HG02623 (cell line): Measurements from ENCODE around the gene A4GALT.
A peak's percentile ranks its signal among the peaks of the same experiment; 100 is the strongest.
"Not testable (repeated sequence)": the region's sequence is repeated elsewhere in the genome, so short reads cannot be mapped to it uniquely, and the experiment has no call there.

ENCODE experiments used
- ATAC-seq: cut with Tn5 transposase; IDR thresholded peaks from one replicate; pipeline ENCODE4 v1.9.1; 2021; ENCODE audit warnings: moderate library complexity; ENCODE audit not compliant: unreplicated experiment

Gene A4GALT

DNA sequence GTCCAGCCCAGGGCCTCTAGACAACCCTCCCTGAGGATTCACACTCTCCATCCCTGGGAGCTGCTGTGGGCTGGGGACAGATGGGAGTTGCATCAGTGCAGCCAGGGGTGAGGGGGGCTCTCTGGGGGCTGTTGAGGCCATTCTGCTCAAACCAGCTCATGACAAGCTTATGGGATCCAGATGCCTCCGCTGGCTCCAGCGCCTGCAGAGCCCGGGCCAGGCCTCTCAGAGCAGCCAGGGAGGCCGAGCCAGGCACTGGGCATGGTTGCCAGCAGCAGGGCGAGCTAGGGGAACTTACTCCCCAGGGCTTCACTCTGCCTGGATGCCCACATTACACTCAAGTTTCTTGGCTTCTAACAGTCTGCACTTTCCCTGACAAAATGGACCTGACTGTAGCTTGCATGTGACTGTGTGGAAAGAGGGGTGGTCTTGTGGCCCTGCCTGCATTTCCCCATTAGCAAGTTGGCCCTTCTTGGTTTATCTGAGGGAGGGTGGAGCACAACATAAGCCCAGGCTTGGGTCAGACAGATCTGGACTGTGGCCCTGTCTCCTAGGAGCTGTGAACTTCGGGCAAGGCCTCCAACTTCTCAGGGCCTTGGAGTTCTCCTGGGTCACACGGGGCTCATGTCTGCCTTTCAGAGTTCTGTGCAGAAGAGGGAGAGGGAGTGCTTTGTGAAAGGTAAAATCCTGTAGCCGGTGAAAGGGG, 36.9 kb downstream of the A4GALT start:
- no peak for ATAC-seq

DNA sequence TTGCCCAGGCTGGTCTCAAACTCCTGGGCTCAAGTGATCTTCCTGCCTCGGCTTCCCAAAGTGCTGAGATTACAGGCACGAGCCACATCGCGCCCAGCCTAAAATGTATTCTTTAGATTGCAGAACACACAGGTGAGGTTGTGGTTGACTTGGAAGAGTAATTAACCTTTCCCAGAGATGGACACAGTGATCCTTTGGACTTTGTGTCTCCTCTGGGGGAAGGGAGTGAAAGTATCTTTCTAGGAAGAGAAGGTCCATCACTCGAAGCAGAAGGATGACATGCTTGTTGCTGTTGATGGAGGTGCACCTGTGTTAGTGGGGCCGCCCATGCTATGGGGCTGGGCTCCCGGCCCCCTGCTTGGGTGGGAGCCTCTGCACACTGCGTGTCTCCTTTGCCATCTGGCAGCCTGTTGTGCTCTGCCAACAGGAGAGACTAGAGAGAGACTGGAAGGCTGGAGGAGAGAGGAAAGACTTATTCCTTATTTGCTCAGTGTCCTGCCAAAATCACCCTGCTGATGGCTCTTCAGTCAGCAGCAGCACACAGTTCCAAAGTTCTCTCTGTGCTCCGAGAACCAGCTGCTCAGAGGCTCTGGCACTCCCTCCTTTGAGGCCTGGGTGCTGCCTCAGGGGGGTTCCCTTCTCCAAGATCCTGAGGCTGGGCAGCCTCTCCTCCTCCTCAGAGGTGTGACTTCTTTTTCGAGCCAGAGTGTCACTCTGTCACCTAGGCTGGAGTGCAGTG, 38.4 kb downstream of the A4GALT start:
- ATAC-seq, result no peak

DNA sequence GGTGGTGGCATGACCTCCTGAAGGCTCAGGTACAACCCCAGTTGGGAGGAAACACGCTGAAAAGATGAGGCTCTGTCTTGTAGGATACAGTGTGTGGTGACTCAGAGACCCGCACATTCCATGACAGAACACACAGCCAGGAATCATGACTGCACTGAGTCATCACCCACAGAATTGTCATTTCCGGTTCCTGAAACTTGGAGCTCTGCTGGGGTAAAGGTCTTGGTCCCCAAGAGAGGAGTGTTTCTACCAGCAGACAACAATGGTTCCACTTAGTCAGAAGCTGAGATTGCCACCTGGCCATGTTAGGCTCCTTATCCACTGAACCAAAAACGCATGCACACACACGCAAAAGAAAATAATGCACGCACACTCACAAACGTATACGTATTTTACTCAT, 40.0 kb downstream of the A4GALT start:
- ATAC-seq, result no peak

DNA sequence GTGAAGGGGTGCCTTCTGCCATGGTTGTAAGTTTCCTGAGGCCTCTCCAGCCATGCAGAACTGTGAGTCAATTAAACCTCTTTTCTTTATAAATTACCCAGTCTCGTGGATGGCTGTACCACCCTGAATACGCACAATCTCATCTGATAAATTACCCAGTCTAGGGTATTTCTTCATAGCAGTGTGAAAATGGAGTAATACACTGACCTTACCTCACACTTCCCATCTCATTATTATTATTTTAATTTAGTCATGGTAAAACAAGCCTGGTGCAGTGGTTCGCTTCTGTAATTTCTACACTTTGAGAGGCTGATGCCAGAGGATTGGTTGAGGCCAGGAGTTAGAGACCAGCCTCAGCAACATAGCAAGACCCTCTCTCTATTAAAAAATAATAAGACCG, 41.0 kb downstream of the A4GALT start:
- no peak for ATAC-seq

DNA sequence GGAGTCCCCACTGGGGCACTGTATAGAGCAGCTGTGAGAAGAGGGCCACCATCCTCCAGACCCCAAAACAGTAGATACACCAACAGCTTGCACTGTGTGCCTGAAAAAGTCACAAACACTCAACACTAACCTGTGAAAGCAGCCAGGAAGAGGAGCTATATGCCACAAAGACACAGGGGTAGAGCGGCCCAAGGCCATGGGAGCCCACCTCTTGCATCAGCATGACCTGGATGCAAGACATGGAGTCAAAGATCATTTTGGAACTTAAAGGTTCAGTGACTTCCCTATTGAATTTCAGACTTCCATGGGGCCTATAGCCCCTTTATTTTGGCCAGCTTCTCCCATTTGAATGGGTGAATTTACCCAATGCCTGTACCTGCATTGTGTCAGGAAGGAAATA, 41.8 kb downstream of the A4GALT start:
- no peak for ATAC-seq

DNA sequence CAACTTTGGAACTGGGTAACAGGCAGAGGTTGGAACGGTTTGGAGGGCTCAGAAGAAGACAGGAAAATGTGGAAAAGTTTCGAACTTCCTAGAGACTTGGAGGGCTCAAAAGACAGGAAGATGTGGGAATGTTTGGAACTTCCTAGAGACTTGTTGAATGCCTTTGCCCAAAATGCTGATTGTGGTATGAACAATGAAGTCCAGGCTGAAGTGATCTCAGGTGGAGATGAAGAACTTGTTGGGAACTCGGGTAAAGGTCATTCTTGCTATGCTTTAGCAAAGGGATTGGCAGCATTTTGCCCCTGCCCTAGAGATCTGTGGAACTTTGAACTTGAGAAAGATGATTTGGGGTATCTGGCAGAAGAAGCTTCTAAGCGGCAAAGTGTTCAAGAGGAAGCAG, 42.7 kb downstream of the A4GALT start:
- ATAC-seq, result not testable (repeated sequence)

DNA sequence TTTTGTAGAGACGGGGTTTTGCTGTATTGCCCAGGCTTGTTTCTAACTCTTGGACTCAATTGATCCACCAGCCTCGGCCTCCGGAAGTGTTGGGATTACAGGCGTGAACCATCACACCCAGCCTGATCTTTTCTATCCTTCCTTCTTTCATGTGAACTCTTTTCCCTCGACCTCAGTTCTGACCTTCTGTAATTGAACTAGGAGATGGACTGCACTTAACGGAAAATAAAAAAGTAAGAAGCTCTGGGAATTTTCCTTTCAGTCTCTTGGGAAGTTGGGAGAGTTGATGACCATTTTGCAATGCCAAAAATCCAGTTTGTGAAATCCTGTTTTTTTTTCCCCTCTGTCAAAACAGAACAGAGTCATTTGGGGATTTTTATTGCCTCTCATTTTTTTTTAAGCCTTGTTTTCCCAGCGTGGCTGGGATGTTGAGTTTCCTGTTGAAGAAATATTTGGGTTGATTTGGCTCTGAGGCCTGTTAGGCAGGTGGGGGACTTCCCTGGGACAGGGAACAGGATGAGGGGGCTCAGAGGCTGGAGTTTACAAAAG, 44.5 kb downstream of the A4GALT start:
- ATAC-seq, result no peak

DNA sequence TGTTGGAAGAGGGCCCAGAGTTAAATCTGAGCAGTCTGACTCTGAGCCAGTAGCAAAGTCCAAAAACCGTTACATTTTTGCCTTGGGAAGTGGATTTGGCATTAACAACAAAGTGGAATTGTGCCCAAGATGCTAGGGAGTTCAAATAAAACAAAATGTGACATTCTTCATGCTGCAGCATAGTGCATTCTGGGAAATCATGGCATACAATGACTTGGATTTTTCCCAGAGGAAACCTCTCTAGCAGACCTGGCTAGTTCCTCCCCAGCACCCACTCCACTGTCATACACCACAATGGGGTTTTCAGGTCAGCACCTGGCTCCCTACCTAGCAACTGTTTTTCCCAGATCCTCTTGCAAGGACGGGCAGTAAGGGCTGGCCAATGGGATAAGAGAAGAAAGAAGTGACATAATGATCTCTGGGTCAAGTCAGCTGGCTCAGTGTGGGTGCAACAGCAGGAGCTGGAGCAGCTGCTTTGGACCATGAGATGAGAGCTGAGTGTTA, 46.7 kb downstream of the A4GALT start:
- ATAC-seq, result no peak

DNA sequence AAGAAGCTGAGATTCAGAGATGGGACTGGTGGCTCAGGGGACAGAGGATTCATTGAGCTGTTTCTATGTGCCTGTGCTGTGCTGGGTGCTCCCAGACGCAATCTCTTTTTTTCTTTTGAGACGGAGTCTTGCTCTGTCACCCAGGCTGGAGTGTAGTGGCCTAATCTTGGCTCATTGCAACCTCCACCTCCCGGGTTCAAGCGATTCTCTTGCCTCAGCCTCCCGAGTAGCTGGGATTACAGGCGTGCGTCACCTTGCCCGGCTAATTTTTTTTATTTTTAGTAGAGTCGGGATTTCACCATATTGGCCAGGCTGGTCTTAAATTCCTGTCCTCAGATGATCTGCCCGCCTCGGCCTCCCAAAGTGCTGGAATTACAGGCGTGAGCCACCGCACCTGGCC, 47.6 kb downstream of the A4GALT start:
- not testable (repeated sequence) for ATAC-seq

DNA sequence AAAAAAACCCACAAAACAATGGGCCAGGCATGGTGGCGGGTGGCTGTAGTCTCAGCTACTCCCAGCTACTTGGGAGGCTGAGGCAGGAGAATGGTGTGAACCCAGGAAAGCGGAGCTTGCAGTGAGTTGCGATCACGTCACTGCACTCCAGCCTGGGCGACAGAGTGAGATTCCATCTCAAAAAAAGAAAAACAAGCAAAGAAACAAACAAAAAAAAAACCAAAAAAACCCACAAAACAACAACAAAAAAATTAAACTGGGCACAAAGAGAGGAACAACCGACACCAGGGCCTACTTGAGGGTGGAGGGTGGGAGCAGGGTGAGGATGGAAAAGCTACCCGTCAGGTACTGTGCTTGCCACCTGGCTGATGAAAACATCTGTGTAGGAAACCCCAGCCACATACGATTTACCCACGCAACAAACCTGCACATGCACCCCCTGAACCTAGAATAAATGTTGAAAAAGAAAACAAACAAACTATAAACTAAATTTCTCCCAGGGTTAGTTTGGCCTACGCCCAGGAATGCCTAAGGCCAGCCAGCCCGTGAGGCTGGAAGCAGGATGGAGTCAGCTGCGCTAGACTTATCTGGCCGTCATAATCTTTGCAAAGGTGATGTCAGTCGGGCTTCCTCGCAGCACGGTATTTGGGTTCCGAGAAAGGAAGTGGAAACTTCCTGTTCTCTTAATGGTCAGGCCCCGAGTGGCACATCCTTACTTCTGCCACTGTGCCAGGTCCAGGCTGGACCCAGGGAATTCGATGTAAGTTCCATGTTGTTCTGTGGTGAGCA, 49.6 kb downstream of the A4GALT start:
- no peak for ATAC-seq

DNA sequence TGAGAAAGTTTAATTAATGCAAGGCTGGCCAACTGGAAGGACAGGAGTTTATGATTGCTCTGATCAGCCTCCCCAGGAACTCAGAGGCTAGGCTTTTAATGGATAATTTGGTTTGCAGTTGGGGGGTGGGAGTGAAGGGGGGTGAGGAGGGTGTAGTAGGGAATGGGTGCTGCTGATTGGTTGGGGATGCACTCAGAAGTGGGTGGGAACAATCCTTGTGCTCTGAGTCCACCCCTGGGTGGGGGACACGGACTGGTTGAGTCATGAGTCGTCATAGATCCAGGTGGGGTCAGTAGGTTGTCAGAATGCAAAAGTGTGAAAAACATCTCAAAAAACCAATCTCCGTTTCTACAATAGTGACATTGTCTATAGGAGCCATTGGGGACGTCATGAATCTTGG, 50.6 kb downstream of the A4GALT start:
- ATAC-seq, result no peak

DNA sequence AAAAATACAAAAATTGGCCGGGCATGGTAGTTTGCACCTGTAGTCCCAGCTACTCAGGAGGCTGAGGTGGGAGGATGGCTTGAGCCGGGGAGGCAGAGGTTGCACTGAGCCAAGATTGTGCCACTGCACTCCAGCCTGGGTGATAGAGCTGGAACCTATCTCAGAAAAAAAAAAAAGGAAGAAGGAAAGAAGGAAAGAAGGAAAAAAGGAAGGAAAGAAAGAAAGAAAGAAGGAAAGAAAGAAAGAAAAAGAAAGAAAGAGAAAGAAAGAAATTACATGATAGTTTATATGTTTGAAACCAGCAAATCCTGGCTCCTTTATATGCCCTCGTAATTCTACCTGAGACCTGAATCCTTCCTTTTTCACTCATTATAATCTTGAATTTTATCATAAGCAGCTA, 54.3 kb downstream of the A4GALT start:
- not testable (repeated sequence) for ATAC-seq

DNA sequence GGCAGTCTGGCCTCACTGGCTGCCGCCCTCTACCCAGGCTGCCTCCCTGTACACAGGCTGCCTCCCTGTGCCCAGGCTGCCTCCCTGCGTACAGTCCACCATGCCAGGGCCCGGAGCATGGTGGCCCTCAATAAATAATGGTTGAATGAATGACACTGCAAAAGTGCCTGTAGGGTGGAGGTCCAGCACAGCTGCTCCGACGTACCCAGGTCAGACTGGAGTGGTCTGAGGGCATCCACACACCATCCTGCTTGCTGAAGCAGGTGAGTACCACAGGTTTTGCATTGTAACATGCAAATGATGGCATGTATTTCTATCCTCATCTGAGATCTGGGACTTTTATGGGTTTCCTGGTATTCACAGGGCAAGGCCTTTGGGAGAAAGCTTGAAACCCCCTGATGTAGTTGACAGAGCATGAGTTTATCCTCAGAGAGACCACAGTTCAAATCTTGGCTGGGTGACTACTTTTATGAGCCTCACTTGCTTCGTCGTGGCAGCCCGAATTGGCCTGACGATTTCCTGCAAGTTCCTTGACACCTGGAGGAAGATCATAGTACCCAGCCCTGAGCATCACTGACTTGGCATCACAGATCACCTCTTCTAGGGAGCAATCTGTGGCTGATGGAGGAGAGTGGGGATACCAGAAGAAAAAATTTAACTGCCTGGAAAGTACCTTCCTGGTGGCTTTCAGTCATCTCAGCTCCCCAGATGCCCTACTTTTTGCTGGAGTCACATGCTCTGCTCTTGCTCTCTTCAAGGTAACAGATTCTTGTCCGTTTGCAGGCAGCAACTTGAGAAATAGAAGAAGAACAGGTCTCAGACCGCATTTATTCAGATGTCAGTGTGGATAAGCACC, 55.5 kb downstream of the A4GALT start:
- ATAC-seq, result peak; percentile 37

DNA sequence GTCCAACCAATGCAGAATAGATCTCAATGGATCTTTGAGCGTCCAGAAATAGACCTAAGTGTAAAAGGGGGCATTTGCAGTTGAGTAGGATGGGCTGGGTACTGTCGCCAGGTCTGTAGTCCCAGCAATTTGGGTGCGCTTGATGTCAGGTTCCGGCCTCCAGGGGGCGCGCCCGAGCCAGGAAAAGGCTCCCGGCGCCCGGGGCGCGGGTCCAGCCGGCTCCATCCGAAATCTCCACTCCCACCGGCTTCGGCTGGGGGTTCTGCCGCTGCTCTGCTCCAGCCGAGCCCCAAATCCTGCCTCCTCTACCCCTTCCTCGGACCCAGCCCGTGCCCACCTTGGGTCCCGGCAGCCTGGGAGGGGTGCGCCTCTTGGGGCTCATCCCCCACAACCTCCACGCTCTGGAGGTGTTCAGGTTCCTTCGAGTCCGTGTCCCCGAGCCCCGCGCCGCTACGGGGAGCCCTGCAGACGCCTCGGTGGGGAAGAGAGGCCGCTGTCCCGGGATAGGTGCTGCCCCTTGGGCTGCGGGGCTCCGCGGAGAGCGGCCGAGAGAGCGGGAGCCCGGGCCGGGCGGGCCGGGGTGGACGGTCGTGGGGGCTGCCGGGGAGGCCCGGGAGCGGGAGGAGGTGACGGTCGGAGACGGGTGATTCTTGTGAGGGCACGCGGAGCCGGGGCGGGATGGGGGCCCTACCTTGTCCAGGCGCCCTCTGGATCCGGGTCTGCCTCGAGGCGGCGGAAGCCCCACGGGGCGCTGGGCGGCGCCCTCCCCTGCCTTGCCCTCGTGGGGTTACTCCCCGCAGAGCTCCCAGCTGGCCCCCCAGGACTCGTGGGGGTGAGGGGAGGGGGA, 58.5 kb downstream of the A4GALT start:
- no peak for ATAC-seq

DNA sequence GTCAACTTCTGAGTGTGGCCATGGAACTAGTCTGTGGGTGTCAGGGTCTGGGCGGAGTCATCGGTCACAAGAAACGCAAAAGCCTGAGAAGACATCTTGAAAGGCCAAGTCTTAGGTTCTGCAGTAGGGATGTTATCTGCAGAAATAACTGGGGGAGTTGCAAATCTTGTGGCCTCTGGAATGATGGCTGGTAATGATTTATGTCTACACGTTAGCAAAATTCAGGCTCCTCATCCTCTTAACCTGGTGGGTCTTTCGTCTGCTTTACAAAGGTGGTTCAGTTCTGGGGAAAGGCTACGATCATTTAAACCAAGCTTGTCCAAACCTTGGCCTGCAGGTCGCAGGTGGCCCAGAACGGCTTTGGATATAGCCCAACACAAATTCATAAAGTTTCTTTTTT, 64.1 kb downstream of the A4GALT start:
- no peak for ATAC-seq

DNA sequence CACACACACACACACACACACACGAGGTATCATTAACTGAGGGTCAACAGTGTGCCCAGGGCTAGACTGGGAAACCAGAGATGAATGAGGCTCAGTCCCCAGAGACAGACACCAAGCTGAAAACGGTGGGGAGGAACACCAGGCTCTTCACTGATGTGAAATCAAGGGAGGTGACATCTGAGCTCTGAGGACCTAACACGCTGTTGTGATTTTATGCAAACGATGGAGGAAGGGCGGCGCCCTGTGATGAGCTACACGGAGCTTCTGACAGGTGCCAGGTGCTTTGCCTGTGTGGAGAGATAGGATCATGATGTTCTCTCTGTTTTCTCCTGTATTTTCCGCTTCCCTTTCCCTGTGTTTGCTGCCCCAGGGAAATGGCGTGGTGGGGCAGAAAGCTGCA, 65.0 kb downstream of the A4GALT start:
- no peak for ATAC-seq

DNA sequence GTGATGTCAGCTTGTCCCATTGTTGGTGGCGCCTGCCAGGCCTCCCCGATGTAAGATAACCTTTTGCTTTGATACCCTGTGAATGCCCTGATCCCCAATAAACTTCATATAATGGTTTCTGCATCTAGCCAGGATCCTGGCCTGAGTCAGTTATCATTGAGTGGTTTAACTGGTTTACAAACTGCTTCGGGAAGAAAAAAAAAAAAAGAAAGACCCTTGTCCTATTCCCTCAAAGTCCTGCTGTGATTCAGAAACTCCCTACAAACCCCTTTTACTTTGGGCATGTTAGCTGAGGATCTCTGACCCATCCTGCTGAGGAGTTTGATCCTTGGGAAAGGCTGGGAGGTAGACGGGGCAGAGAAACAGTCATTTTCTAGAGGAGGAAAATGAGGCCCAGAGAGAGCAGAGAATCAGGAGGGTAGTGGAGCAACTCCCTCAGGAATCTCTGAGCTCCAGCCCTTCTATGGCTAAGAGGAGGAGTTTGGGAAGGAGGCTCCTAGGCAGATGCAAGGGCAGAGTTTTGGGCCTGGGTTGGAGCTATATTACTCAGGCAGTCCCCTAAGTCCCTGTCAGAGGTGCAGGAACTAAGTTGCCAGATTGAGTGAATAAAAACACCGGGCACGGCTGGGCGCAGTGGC, 66.1 kb downstream of the A4GALT start:
- ATAC-seq, result no peak

DNA sequence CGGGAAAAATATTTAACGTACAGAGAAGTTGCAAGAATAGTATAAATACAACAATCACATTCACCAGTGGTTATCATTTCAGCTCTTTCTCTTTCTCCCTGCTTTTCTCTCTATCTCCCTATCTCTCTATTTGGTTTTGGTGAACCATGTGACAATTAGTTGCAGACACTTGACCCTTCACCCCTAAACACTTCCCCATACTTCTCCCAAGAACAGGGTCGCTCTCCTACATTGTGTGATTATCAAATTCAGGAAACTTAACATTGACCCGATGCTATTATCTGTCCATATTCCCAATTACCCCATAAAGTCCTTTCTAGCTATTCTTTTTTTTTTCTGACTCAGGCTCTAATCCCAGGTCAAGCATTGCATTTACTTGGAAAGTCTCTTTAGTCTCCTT, 66.7 kb downstream of the A4GALT start:
- ATAC-seq, result no peak

DNA sequence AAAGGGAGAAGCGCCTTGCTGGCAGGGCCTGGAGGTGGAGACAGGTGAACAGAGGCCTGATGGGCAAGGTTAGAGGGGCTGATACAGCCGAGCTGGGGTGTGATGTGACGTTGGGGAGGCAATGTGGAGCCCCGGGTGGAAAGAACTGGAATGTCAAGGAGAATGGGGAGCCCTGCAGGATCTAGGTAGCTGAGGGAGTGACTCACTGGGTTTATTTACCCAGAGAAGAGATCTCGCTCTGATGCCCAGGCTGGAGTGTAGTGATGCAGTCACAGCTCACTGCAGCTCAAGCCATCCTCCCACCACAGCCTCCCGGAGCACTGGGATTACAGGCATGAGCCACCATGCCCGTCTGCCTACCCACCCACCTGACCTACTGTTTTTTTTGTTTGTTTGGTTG, 69.5 kb downstream of the A4GALT start:
- ATAC-seq, result no peak
